ENCODE data around the gene DDX42. TPM values are rescaled to one million over a fixed set of nuclear protein-coding genes. Genes with fewer than 3 reads are reported as not detected.
A peak's percentile ranks its signal among the peaks of the same experiment; 100 is the strongest.

Gene DDX42
- total RNA-seq, 1 donor from 2014 or later: 121 TPM

DNA sequence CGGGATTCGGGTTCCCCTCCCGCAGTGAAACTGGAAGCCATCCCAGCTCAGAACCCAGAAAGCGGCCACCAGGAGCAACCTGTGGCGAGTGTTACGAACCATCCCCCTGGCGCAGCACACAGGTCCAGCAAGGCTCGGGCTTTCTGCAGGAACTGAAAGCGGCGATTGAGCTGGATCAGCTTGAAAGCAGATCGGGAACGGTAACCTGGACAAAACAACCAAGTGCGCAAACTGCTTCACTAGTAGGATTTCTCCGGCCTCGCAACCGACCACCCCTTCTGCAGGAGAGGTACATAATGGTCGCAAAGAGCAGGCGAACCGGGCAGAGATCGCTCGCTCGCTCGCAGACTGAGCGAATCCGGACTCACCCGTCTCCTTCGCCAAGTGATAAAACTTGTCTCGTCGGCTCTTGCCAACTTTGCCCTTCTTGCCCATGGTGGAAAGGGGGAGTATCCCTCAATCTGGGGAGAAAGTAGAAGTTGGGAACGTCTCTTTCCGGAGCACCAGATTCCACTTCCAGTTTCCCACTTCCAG is 52.6 kb downstream of the DDX42 start:
- no peak for TF ChIP-seq POLR2A (IDR thresholded peaks at IDR 0.05)
- TF ChIP-seq, protein P1, sequence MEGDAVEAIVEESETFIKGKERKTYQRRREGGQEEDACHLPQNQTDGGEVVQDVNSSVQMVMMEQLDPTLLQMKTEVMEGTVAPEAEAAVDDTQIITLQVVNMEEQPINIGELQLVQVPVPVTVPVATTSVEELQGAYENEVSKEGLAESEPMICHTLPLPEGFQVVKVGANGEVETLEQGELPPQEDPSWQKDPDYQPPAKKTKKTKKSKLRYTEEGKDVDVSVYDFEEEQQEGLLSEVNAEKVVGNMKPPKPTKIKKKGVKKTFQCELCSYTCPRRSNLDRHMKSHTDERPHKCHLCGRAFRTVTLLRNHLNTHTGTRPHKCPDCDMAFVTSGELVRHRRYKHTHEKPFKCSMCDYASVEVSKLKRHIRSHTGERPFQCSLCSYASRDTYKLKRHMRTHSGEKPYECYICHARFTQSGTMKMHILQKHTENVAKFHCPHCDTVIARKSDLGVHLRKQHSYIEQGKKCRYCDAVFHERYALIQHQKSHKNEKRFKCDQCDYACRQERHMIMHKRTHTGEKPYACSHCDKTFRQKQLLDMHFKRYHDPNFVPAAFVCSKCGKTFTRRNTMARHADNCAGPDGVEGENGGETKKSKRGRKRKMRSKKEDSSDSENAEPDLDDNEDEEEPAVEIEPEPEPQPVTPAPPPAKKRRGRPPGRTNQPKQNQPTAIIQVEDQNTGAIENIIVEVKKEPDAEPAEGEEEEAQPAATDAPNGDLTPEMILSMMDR (IDR thresholded peaks at IDR 0.05): no peak
- no peak for TF ChIP-seq POLR2AphosphoS5 (IDR thresholded peaks at IDR 0.05; ENCODE audit: insufficient read depth in 1 of 2, low read depth in 1 of 2)
- no peak for DNase-seq (ENCODE audit: extremely low spot score in 2 of 2)
- Histone ChIP-seq H3K4me3 (peak overlapping the region; percentile 90 to 94), H3K27me3 (no peaks in the 10 kb centered on the region), H3K36me3 (peaks cover 0 to 68% of the 10 kb centered on the region in 2 donors), H3K9me3 (no peaks in the 10 kb centered on the region), H3K4me1 (peaks cover 36% of the 10 kb centered on the region), H3K27ac (peak overlapping the region; percentile 94)
- intact Hi-C loops (cut with DNase I): no loop called here

DNA sequence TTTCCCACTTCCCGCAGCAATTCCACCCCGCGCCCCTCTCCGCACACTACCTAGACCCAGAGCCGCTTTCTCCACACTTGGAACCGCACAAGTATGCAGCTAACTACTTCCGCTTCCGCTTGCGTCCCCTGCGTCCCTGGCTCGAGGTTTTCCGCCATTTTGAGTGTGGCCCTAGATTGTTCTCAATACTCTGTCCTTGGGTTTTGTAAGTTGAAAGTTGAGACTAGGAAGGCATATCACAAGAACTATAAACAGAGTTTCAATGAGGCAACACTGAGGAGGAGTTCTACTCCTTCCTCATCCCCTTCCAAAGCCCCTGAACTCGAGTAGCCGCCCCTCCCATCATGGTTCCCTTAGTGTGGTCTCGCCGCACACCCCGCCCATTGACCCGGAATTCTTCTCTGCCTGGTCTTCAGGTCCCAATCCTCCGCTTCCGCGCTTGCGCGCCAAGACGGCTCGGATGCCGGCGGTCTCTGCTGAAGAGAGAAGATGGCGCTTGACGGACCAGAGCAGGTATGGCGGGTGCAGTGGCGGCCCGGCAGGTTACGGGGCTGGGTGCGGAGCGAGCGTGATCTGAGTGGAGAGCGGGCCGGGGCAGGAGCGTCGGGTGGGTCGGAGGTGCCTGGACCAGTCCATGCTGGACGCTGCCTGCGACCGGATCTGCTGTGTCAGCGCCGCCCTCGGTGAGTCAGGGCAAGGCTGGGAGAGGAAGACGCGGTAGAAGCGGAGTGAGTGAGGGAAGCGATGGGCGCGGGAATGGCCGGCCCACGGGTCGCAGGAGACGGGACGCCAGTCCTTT is 53.2 kb downstream of the DDX42 start, which contains the start of the genes FTSJ3 and PSMC5:
FTSJ3 (minus strand) TSS at position 662 of the 799 bp plus-strand sequence. CDS start 761 bp downstream, outside the sequence.
PSMC5 (plus strand) TSS at position 430 of the 799 bp plus-strand sequence; CDS start at position 490, 60 bp downstream.
- no peaks in the 10 kb centered on the region for H3K27me3 ChIP-seq
- intact Hi-C loops (cut with DNase I): no loop called here
- TF ChIP-seq, protein P1 (IDR thresholded peaks at IDR 0.05): peak in 1 of 3 experiments; percentile 23
- TF ChIP-seq POLR2A (IDR thresholded peaks at IDR 0.05) (peak in 1 of 2 donors; percentile 80), POLR2AphosphoS5 (IDR thresholded peaks at IDR 0.05; ENCODE audit: insufficient read depth in 1 of 2, low read depth in 1 of 2) (peak; percentile 95 to 99)
- no peak for DNase-seq (ENCODE audit: extremely low spot score in 2 of 2)
- no peaks in the 10 kb centered on the region for H3K9me3 ChIP-seq
- H3K27ac ChIP-seq: peak within 1 kb of the TSS; percentile 94
- peaks cover 36% of the 10 kb centered on the region for H3K4me1 ChIP-seq
- peaks cover 0 to 68% of the 10 kb centered on the region in 2 donors for H3K36me3 ChIP-seq
- H3K4me3 ChIP-seq: peak within 1 kb of the TSS; percentile 90 to 94

DNA sequence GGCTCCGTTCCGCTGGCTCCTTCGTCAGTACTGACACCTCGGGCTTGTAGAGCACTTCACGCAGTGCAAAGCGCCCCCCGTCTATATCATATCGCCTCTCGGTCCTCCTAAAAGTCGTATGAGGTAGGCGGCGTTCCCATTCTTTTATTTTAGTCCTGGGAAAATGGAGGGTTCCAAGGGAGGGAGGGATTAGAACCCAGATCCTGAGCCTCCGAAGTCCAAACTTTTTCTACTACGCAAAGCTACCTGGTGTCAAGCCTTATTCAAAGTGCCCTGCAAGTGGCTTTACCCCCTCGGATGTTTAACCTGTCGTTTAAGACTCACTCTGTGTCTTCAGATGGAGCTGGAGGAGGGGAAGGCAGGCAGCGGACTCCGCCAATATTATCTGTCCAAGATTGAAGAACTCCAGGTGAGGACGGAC is 53.8 kb downstream of the DDX42 start:
- intact Hi-C loops (cut with DNase I): no loop called here
- H3K27ac ChIP-seq: peak overlapping the region; percentile 94
- TF ChIP-seq, protein P1 (IDR thresholded peaks at IDR 0.05): no peak
- TF ChIP-seq POLR2A (IDR thresholded peaks at IDR 0.05) (no peak), POLR2AphosphoS5 (IDR thresholded peaks at IDR 0.05; ENCODE audit: insufficient read depth in 1 of 2, low read depth in 1 of 2) (no peak)
- peaks cover 0 to 68% of the 10 kb centered on the region in 2 donors for H3K36me3 ChIP-seq
- peak overlapping the region; percentile 90 to 94 for H3K4me3 ChIP-seq
- DNase-seq (ENCODE audit: extremely low spot score in 2 of 2): no peak
- H3K4me1 ChIP-seq: peaks cover 36% of the 10 kb centered on the region
- no peaks in the 10 kb centered on the region for H3K27me3 ChIP-seq
- H3K9me3 ChIP-seq: no peaks in the 10 kb centered on the region

DNA sequence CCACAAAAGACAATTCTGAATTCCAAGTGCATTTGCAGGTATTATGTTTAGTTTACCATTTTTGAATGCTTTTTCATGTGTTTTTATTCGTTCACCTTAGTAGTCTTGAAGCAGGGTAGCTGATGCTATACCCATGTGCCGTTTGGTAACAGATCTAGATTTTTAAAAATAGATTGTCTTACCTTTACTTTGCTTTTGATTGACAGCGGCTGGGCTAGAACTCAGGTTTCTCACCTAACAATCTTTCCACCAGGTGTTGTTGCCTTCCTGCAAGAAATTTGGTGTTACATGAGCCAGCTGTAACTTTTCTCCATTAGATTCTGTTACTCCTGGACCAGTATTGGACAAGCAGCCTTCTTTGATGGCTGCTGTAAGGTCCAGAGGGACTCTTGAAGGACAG is 55.0 kb downstream of the DDX42 start:
- Histone ChIP-seq H3K27me3 (no peaks in the 10 kb centered on the region), H3K27ac (no peak overlapping the region), H3K36me3 (peaks cover 0 to 68% of the 10 kb centered on the region in 2 donors), H3K9me3 (no peaks in the 10 kb centered on the region), H3K4me3 (peak overlapping the region in 1 of 2 donors; percentile 94), H3K4me1 (peaks cover 36% of the 10 kb centered on the region)
- intact Hi-C loops (cut with DNase I): no loop called here
- TF ChIP-seq POLR2A (IDR thresholded peaks at IDR 0.05) (no peak), POLR2AphosphoS5 (IDR thresholded peaks at IDR 0.05; ENCODE audit: insufficient read depth in 1 of 2, low read depth in 1 of 2) (no peak)
- TF ChIP-seq, protein P1 (IDR thresholded peaks at IDR 0.05): no peak
- no peak for DNase-seq (ENCODE audit: extremely low spot score in 2 of 2)

Data from vagina (tissue), 2 donors.